Liver (tissue), 9 donors: ENCODE results near the gene SLAIN1. TPM values are rescaled to one million over a fixed set of nuclear protein-coding genes. Genes with fewer than 3 reads are reported as not detected.

Experiments
- DNase-seq: peaks from one replicate; pipeline ENCODE4 v3.0.0-alpha.2; 2017; ENCODE audit warnings: low spot score
- H3K27ac ChIP-seq, 2 donors: one replicate each; pipeline ENCODE4 v1.7.0; 2013; ENCODE audit warnings: inconsistent platforms in 2 of 2, low read length in 2 of 2, control low read depth in 1 of 2, low read depth in 1 of 2, mild to moderate bottlenecking in 1 of 2
- H3K27me3 ChIP-seq, 4 donors: one replicate each; pipeline versions ENCODE4 v1.6.1 to v1.7.0; 2013; ENCODE audit warnings: low read length in 3 of 4, inconsistent platforms in 1 of 4, mild to moderate bottlenecking in 1 of 4, moderate library complexity in 1 of 4; ENCODE audit not compliant: control insufficient read depth in 4 of 4, insufficient read depth in 4 of 4
- H3K36me3 ChIP-seq, 4 donors: one replicate each; pipeline versions ENCODE4 v1.6.1 to v1.7.0; 2013; ENCODE audit warnings: low read length in 3 of 4, mild to moderate bottlenecking in 3 of 4, low read depth in 1 of 4, moderate library complexity in 1 of 4; ENCODE audit not compliant: control insufficient read depth in 4 of 4, insufficient read depth in 3 of 4
- H3K4me1 ChIP-seq, 4 donors: one replicate each; pipeline versions ENCODE4 v1.6.1 to v1.7.0; 2013; ENCODE audit warnings: low read length in 3 of 4, mild to moderate bottlenecking in 3 of 4, moderate library complexity in 1 of 4; ENCODE audit not compliant: control insufficient read depth in 4 of 4, insufficient read depth in 4 of 4
- H3K4me3 ChIP-seq, 3 donors: one replicate each; pipeline versions ENCODE4 v1.6.1 to v1.7.0; 2013; ENCODE audit warnings: low read length in 3 of 3, control low read depth in 1 of 3, low read depth in 1 of 3, mild to moderate bottlenecking in 1 of 3
- H3K9ac ChIP-seq, 2 donors: one replicate each; pipeline ENCODE4 v1.7.0; 2013; ENCODE audit warnings: low read length in 2 of 2, mild to moderate bottlenecking in 2 of 2, moderate library complexity in 2 of 2, control low read depth in 1 of 2, low read depth in 1 of 2
- H3K9me3 ChIP-seq, 4 donors: one replicate each; pipeline versions ENCODE4 v1.6.1 to v1.7.0; 2013; ENCODE audit warnings: low read length in 3 of 4; ENCODE audit not compliant: control insufficient read depth in 4 of 4
- EGR1 ChIP-seq, 2 donors: IDR thresholded peaks; 2 replicates each; pipeline ENCODE4 v1.6.1; 2016 to 2018; ENCODE audit warnings: antibody characterized with exemption in 2 of 2, low read depth in 2 of 2
- FOXA1 ChIP-seq: IDR thresholded peaks from 2 replicates; pipeline ENCODE4 v1.6.1; 2016; ENCODE audit warnings: antibody characterized with exemption
- FOXA2 ChIP-seq: IDR thresholded peaks from 2 replicates; pipeline ENCODE4 v1.6.1; 2016; ENCODE audit warnings: antibody characterized with exemption
- GABPA ChIP-seq, 2 donors: IDR thresholded peaks in 1 of 2; conservative IDR thresholded peaks in 1 of 2; 2 replicates each; pipeline ENCODE4 v1.6.1; 2016; ENCODE audit warnings: antibody characterized with exemption in 2 of 2, mild to moderate bottlenecking in 1 of 2, moderate library complexity in 1 of 2
- HNF4A ChIP-seq, 2 donors: conservative IDR thresholded peaks; 2 replicates each; pipeline ENCODE4 v1.6.1; 2016; ENCODE audit warnings: antibody characterized with exemption in 2 of 2, mild to moderate bottlenecking in 2 of 2
- HNF4G ChIP-seq: IDR thresholded peaks from 2 replicates; pipeline ENCODE4 v1.6.1; 2016; ENCODE audit warnings: antibody characterized with exemption
- JUND ChIP-seq, 2 donors: IDR thresholded peaks; 2 replicates each; pipeline ENCODE4 v1.6.1; 2016; ENCODE audit warnings: antibody characterized with exemption in 2 of 2
- NR2F2 ChIP-seq: IDR thresholded peaks from 2 replicates; pipeline ENCODE4 v1.6.1; 2016; ENCODE audit warnings: antibody characterized with exemption
- RAD21 ChIP-seq, 2 donors: IDR thresholded peaks; 2 replicates each; pipeline ENCODE4 v1.6.1; 2016; ENCODE audit warnings: antibody characterized with exemption in 2 of 2, mild to moderate bottlenecking in 2 of 2
- RXRA ChIP-seq, 2 donors: IDR thresholded peaks; 2 replicates each; pipeline ENCODE4 v1.6.1; 2017 to 2018; ENCODE audit warnings: antibody characterized with exemption in 2 of 2, mild to moderate bottlenecking in 1 of 2
- SP1 ChIP-seq: IDR thresholded peaks from 2 replicates; pipeline ENCODE4 v1.6.1; 2018; ENCODE audit warnings: antibody characterized with exemption, mild to moderate bottlenecking
- TAF1 ChIP-seq: conservative IDR thresholded peaks from 2 replicates; pipeline ENCODE4 v1.6.1; 2016; ENCODE audit warnings: antibody characterized with exemption, mild to moderate bottlenecking
- YY1 ChIP-seq: IDR thresholded peaks from 2 replicates; pipeline ENCODE4 v1.6.1; 2016; ENCODE audit warnings: antibody characterized with exemption, mild to moderate bottlenecking
- WGBS: extraction: QIAGEN DNeasy Blood & Tissue Kit; methylation state at CpG from one replicate; pipeline ENCODE4 v1.1.7; 2013; 5-methylcytosine and 5-hydroxymethylcytosine counted together
- polyA plus RNA-seq, 2 donors: library from polyadenylated mRNA; stranded (reverse) in 1 of 2; unstranded in 1 of 2; fragments of 200-250 nt in 1 of 2; fragments of >200 nt in 1 of 2; fragmentation: Nextera tagmentation in 1 of 2; extraction: Ambion mirVana in 1 of 2; gene quantifications; one replicate each; pipeline versions ENCODE4 v1.2.1 to v1.2.3, GENCODE V29; 2013 to 2015
- total RNA-seq, 2 donors: library from RNA; depleted of rRNA; stranded (reverse); fragments of >200 nt; gene quantifications; one replicate each; pipeline ENCODE4 v1.2.3, GENCODE V29; 2014
- TF ChIP-seq, protein P1 (sequence below): IDR thresholded peaks from 2 replicates; pipeline ENCODE4 v1.6.1; 2016; ENCODE audit warnings: antibody characterized with exemption
- TF ChIP-seq, protein P2 (sequence below): IDR thresholded peaks from 2 replicates; pipeline ENCODE4 v1.6.1; 2016; ENCODE audit warnings: antibody characterized with exemption
- TF ChIP-seq, protein P3 (sequence below): fragments of 150-350 bp; IDR thresholded peaks from 2 replicates; pipeline ENCODE4 v1.5.1; 2017; ENCODE audit warnings: improper control_type of control experiment, low read depth, low read length; ENCODE audit not compliant: missing input control
- TF ChIP-seq, protein P4 (sequence below): IDR thresholded peaks from 2 replicates; pipeline ENCODE4 v1.6.1; 2016; ENCODE audit warnings: antibody characterized with exemption, mild to moderate bottlenecking
- TF ChIP-seq, protein P5 (sequence below): IDR thresholded peaks from 2 replicates; pipeline ENCODE4 v1.6.1; 2016; ENCODE audit warnings: antibody characterized with exemption
- donor health status: healthy.
- donor health status: healthy.
- donor health status: healthy.
- donor health status: healthy.
- donor health status: healthy.

Gene SLAIN1
- total and polyA plus RNA-seq, 4 donors: 1.9 to 7.9 (median 7.1) TPM

DNA sequence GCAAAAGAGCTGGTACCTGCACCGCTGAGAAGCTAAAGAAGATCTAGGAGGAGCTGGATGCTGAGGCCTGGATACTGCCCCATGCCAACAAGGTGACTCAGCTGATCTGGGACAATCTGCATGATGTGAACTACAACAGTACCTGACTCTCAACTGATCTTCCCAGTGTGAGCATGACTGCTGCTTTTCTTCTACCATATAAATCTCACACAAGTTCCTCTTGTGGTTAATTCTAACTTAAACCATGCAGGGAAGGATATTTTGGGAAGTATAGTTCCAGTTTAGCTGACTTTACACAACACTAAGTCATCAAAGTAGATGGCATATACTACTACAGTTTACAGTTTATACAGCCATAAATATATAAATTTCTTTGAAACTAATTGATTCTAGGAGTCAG is 91.9 kb downstream of the SLAIN1 start:
- TF ChIP-seq, protein P1, sequence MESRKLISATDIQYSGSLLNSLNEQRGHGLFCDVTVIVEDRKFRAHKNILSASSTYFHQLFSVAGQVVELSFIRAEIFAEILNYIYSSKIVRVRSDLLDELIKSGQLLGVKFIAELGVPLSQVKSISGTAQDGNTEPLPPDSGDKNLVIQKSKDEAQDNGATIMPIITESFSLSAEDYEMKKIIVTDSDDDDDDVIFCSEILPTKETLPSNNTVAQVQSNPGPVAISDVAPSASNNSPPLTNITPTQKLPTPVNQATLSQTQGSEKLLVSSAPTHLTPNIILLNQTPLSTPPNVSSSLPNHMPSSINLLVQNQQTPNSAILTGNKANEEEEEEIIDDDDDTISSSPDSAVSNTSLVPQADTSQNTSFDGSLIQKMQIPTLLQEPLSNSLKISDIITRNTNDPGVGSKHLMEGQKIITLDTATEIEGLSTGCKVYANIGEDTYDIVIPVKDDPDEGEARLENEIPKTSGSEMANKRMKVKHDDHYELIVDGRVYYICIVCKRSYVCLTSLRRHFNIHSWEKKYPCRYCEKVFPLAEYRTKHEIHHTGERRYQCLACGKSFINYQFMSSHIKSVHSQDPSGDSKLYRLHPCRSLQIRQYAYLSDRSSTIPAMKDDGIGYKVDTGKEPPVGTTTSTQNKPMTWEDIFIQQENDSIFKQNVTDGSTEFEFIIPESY: no peak
- TF ChIP-seq RAD21 (IDR thresholded peaks at IDR 0.05) (no peak), NR2F2 (no peak), EGR1 (IDR thresholded peaks at IDR 0.05; ENCODE audit: low read depth in 2 of 2) (no peak), HNF4G (no peak), GABPA (IDR thresholded peaks at IDR 0.05 in 1 of 2, conservative IDR thresholded peaks at IDR 0.05 in 1 of 2) (no peak), RXRA (IDR thresholded peaks at IDR 0.05) (no peak), SP1 (no peak), YY1 (no peak), TAF1 (no peak), JUND (IDR thresholded peaks at IDR 0.05) (no peak), FOXA1 (no peak), FOXA2 (no peak), HNF4A (conservative IDR thresholded peaks at IDR 0.05) (no peak)
- TF ChIP-seq, protein P2, sequence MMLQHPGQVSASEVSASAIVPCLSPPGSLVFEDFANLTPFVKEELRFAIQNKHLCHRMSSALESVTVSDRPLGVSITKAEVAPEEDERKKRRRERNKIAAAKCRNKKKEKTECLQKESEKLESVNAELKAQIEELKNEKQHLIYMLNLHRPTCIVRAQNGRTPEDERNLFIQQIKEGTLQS: no peak
- TF ChIP-seq, protein P3, sequence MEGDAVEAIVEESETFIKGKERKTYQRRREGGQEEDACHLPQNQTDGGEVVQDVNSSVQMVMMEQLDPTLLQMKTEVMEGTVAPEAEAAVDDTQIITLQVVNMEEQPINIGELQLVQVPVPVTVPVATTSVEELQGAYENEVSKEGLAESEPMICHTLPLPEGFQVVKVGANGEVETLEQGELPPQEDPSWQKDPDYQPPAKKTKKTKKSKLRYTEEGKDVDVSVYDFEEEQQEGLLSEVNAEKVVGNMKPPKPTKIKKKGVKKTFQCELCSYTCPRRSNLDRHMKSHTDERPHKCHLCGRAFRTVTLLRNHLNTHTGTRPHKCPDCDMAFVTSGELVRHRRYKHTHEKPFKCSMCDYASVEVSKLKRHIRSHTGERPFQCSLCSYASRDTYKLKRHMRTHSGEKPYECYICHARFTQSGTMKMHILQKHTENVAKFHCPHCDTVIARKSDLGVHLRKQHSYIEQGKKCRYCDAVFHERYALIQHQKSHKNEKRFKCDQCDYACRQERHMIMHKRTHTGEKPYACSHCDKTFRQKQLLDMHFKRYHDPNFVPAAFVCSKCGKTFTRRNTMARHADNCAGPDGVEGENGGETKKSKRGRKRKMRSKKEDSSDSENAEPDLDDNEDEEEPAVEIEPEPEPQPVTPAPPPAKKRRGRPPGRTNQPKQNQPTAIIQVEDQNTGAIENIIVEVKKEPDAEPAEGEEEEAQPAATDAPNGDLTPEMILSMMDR: no peak
- TF ChIP-seq, protein P4, sequence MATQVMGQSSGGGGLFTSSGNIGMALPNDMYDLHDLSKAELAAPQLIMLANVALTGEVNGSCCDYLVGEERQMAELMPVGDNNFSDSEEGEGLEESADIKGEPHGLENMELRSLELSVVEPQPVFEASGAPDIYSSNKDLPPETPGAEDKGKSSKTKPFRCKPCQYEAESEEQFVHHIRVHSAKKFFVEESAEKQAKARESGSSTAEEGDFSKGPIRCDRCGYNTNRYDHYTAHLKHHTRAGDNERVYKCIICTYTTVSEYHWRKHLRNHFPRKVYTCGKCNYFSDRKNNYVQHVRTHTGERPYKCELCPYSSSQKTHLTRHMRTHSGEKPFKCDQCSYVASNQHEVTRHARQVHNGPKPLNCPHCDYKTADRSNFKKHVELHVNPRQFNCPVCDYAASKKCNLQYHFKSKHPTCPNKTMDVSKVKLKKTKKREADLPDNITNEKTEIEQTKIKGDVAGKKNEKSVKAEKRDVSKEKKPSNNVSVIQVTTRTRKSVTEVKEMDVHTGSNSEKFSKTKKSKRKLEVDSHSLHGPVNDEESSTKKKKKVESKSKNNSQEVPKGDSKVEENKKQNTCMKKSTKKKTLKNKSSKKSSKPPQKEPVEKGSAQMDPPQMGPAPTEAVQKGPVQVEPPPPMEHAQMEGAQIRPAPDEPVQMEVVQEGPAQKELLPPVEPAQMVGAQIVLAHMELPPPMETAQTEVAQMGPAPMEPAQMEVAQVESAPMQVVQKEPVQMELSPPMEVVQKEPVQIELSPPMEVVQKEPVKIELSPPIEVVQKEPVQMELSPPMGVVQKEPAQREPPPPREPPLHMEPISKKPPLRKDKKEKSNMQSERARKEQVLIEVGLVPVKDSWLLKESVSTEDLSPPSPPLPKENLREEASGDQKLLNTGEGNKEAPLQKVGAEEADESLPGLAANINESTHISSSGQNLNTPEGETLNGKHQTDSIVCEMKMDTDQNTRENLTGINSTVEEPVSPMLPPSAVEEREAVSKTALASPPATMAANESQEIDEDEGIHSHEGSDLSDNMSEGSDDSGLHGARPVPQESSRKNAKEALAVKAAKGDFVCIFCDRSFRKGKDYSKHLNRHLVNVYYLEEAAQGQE: no peak
- TF ChIP-seq, protein P5, sequence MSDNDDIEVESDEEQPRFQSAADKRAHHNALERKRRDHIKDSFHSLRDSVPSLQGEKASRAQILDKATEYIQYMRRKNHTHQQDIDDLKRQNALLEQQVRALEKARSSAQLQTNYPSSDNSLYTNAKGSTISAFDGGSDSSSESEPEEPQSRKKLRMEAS: no peak
- no peaks in the 10 kb centered on the region for H3K4me1 ChIP-seq
- H3K36me3 ChIP-seq: no peaks in the 10 kb centered on the region
- WGBS: 95% methylated on average over 1 of the region's 1 CpG
- H3K4me3 ChIP-seq: no peak overlapping the region
- H3K27ac ChIP-seq: no peak overlapping the region
- no peaks in the 10 kb centered on the region for H3K27me3 ChIP-seq
- H3K9ac ChIP-seq: no peak overlapping the region
- peaks cover 3 to 19% (median 6%) of the 10 kb centered on the region in 4 donors for H3K9me3 ChIP-seq
- no peak for DNase-seq

DNA sequence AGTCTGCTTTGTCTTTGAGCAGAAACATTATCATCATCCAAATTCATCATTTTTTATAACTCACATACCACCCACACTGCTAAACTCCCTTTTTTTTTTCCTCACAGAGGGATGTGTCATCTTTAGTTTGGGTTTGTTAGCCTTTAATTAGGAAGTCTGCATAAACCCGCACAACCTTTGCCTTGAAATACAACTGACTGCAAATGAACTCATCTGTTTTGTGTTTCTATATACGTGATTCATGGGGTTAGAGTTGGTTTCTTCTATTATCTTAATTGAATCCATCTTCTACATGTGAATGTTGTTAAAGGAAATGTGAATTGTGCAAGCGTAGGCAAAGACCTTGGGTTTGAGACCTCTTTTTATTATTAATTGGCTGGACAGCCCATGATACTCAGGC is 102.7 kb downstream of the SLAIN1 start:
- Histone ChIP-seq H3K4me3 (no peak overlapping the region), H3K27me3 (no peaks in the 10 kb centered on the region), H3K27ac (no peak overlapping the region), H3K9ac (no peak overlapping the region), H3K9me3 (no peaks in the 10 kb centered on the region), H3K36me3 (no peaks in the 10 kb centered on the region), H3K4me1 (no peaks in the 10 kb centered on the region)
- TF ChIP-seq, protein P3: no peak
- TF ChIP-seq FOXA2: no peak
- no peak for TF ChIP-seq EGR1 (IDR thresholded peaks at IDR 0.05; ENCODE audit: low read depth in 2 of 2)
- TF ChIP-seq, protein P2: no peak
- no peak for TF ChIP-seq NR2F2
- TF ChIP-seq YY1: no peak
- TF ChIP-seq, protein P5: no peak
- no peak for TF ChIP-seq SP1
- TF ChIP-seq, protein P4: no peak
- no peak for TF ChIP-seq FOXA1
- 75% methylated on average over 3 of the region's 3 CpGs for WGBS
- DNase-seq: no peak
